ENCODE results near the gene SETD1A.

- TF ChIP-seq POLR2AphosphoS5 (IDR thresholded peaks at IDR 0.05; ENCODE audit: low read depth, low read length) = no peak
- no peak for TF ChIP-seq TAF1 (IDR thresholded peaks at IDR 0.05; ENCODE audit: low read depth, low read length)
- no peak for TF ChIP-seq POLR2A (IDR thresholded peaks at IDR 0.05; ENCODE audit: low read depth, low read length)
These were observed 15.1 kb upstream of the SETD1A start for GRCh38 chr16:30942426-30942806.
